Smooth muscle cell (in vitro differentiated cells): ENCODE data around the gene SLC16A11. TPM values are rescaled to one million over a fixed set of nuclear protein-coding genes. Genes with fewer than 3 reads are reported as not detected.

Source experiments
- DNase-seq: peaks from one replicate; lab custom pipeline; 2025; ENCODE audit not compliant: unreplicated experiment; lab: John Stamatoyannopoulos, UW
- H2AFZ ChIP-seq: fragments of 200-600 bp; sonication (generic); 2 replicates; pipeline ENCODE4 v1.6.0; 2016; ENCODE audit warnings: antibody characterized with exemption, low read depth, mild to moderate bottlenecking
- H3F3A ChIP-seq: fragments of 200-600 bp; sonication (generic); 2 replicates; pipeline ENCODE4 v1.6.0; 2017; ENCODE audit warnings: antibody characterized with exemption, low read depth
- H3K27ac ChIP-seq: fragments of 200-600 bp; sonication (generic); 2 replicates; pipeline ENCODE4 v1.5.1; 2016; ENCODE audit warnings: low read depth, mild to moderate bottlenecking
- H3K27me3 ChIP-seq: fragments of 200-600 bp; sonication (generic); 2 replicates; pipeline ENCODE4 v1.6.1; 2016; ENCODE audit warnings: low read depth, mild to moderate bottlenecking
- H3K36me3 ChIP-seq: fragments of 200-600 bp; sonication (generic); 2 replicates; pipeline ENCODE4 v1.5.1; 2016; ENCODE audit warnings: low read depth
- H3K4me1 ChIP-seq: fragments of 200-600 bp; sonication (generic); 2 replicates; pipeline ENCODE4 v1.5.1; 2016; ENCODE audit warnings: low read depth
- H3K4me2 ChIP-seq: fragments of 200-600 bp; sonication (generic); 2 replicates; pipeline ENCODE4 v1.6.0; 2016; ENCODE audit warnings: mild to moderate bottlenecking
- H3K4me3 ChIP-seq: fragments of 200-600 bp; sonication (generic); 2 replicates; pipeline ENCODE4 v1.5.1; 2016; ENCODE audit warnings: mild to moderate bottlenecking
- H3K79me2 ChIP-seq: fragments of 200-600 bp; sonication (generic); 2 replicates; pipeline ENCODE4 v1.6.0; 2016; ENCODE audit warnings: low read depth, mild to moderate bottlenecking
- H3K9ac ChIP-seq: fragments of 200-600 bp; sonication (generic); 2 replicates; pipeline ENCODE4 v1.6.0; 2016; ENCODE audit warnings: low read depth
- H3K9me3 ChIP-seq: fragments of 200-600 bp; sonication (generic); replicated peaks from 2 replicates; pipeline ENCODE4 v1.5.1; 2016; ENCODE audit warnings: low read depth
- H4K20me1 ChIP-seq: fragments of 200-600 bp; sonication (generic); 2 replicates; pipeline ENCODE4 v1.6.0; 2016; ENCODE audit warnings: low read depth
- CTCF ChIP-seq: fragments of 200-600 bp; sonication (generic); IDR thresholded peaks from 2 replicates; pipeline ENCODE4 v1.5.1; 2017; ENCODE audit warnings: borderline replicate concordance, mild to moderate bottlenecking, antibody characterized with exemption; ENCODE audit not compliant: insufficient read depth, poor library complexity, severe bottlenecking
- WGBS: methylation state at CpG from one replicate; pipeline ENCODE4 v1.1.7; 2016; ENCODE audit warnings: low lambda C conversion rate; 5-methylcytosine and 5-hydroxymethylcytosine counted together
- polyA plus RNA-seq: library from polyadenylated mRNA; unstranded; fragments of >200 nt; fragmentation: Nextera tagmentation; extraction: Ambion mirVana; gene quantifications from 2 replicates; pipeline ENCODE4 v1.2.1, GENCODE V29; 2016
- total RNA-seq: library from RNA; depleted of rRNA; stranded (reverse); fragments of >200 nt; gene quantifications from 2 replicates; pipeline ENCODE4 v1.2.3, GENCODE V29; 2014

Gene SLC16A11
- total and polyA plus RNA-seq, 2 experiments from 2014 or later, result 0.36 to 0.80 TPM

DNA sequence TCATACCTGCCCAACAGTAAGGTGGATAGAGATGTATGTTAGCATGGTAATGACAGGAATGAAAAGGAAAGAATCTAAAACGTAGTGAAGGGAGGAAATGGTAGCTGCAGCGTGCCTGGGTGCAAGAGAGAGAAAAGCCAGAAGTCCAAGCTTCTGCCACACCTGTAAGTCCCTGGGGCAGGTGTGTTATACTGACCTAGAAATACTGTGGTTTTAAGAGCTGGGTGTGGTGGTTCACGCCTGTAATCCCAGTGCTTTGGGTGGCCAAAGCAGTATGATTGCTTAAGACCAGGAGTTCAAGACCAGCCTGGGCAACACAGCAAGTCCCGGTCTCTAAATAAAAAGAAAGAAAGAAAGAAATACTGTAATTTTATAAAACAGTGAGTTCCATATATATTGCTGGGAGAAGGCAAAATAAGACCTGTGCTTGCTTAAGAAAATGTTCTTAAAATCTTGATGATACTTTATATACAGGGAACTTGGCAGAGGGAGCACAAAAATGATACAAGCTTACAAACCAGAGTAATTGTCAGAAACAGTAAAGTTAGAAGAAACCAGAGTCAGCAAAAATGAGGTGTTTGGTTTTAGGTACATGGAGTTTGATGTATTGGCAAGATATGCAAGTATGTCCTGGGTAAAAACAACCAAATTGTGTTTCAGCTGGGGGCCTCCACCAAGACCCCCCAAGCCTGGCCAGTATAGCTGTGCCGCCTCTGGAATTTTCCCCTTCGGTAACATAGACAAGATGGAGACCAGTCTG, 41.4 kb downstream of the SLC16A11 start:
- WGBS, result 94% methylated on average over 6 of the region's 6 CpGs
- Histone ChIP-seq H3F3A (peaks cover 3% of the 10 kb centered on the region), H3K4me1 (no peaks in the 10 kb centered on the region), H3K36me3 (no peaks in the 10 kb centered on the region), H2AFZ (no peak overlapping the region), H3K4me2 (no peak overlapping the region), H3K9ac (no peak overlapping the region), H3K9me3 (no peaks in the 10 kb centered on the region), H3K27me3 (no peaks in the 10 kb centered on the region), H3K4me3 (no peak overlapping the region), H3K27ac (no peak overlapping the region), H4K20me1 (peaks cover 44% of the 10 kb centered on the region), H3K79me2 (no peaks in the 10 kb centered on the region)
- DNase-seq, result no peak
- TF ChIP-seq CTCF, result no peak

- Histone ChIP-seq H4K20me1 (peaks cover 35% of the 10 kb centered on the region), H3K79me2 (no peaks in the 10 kb centered on the region)
These were observed 42.5 kb downstream of the SLC16A11 start for GRCh38 chr17:7001318-7001961.

GRCh38 chr17:6998855-6999508, 44.9 kb downstream of the SLC16A11 start:
- H3K4me3 ChIP-seq, result no peak overlapping the region
- no peaks in the 10 kb centered on the region for H3K79me2 ChIP-seq
- H4K20me1 ChIP-seq, result peaks cover 22% of the 10 kb centered on the region
- no peak for TF ChIP-seq CTCF
- H3F3A ChIP-seq, result peaks cover 4% of the 10 kb centered on the region
- H3K4me2 ChIP-seq, result no peak overlapping the region
- no peak overlapping the region for H2AFZ ChIP-seq
- H3K27me3 ChIP-seq, result no peaks in the 10 kb centered on the region
- no peak for DNase-seq
- no peaks in the 10 kb centered on the region for H3K9me3 ChIP-seq
- 65% methylated on average over 11 of the region's 11 CpGs for WGBS
- no peaks in the 10 kb centered on the region for H3K36me3 ChIP-seq
- no peak overlapping the region for H3K27ac ChIP-seq
- peaks cover 8% of the 10 kb centered on the region for H3K4me1 ChIP-seq
- no peak overlapping the region for H3K9ac ChIP-seq

More at GRCh38 chr17:7001318-7001961, 42.5 kb downstream of the SLC16A11 start:
- DNase-seq, result no peak
- no peak overlapping the region for H2AFZ ChIP-seq
- H3K36me3 ChIP-seq, result no peaks in the 10 kb centered on the region
- no peak overlapping the region for H3K4me2 ChIP-seq
- peak; percentile 48 for TF ChIP-seq CTCF
- H3K27me3 ChIP-seq, result no peaks in the 10 kb centered on the region
- H3K27ac ChIP-seq, result no peak overlapping the region
- no peaks in the 10 kb centered on the region for H3K9me3 ChIP-seq
- H3K4me3 ChIP-seq, result no peak overlapping the region
- WGBS, result 77% methylated on average over 10 of the region's 10 CpGs
- no peaks in the 10 kb centered on the region for H3K4me1 ChIP-seq
- no peak overlapping the region for H3K9ac ChIP-seq
- H3F3A ChIP-seq, result peaks cover 3% of the 10 kb centered on the region
